DMS114 treated with DMSO at 0.1 percent for 48 hours (cell line): ENCODE measurements around the gene FOXD4.
"Not testable (repeated sequence)": the region's sequence is repeated elsewhere in the genome, so short reads cannot be mapped to it uniquely, and the experiment has no call there.

ENCODE experiments used
- DNase-seq: peaks from one replicate; lab custom pipeline; 2025; ENCODE audit not compliant: unreplicated experiment; lab: John Stamatoyannopoulos, UW

The FOXD4 gene

DNA sequence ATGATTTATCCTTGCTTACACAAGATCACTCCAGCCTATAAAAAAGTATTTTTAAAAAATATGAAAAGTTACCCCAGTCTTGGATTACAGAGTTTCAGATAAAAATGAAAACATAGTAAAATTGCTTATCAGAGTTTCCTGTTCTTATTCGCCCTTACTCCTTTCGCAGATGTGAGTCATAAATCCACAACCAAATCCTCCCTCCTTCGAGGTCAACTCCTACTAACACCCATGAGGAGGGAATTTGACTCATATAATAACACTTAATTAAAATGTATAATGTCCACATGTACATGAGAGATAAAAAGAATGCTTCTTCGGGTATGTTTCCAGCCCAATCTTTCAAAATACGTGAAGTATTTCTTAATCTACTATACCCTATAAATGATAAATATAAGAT is 23.9 kb downstream of the FOXD4 start:
- DNase-seq = not testable (repeated sequence)

DNA sequence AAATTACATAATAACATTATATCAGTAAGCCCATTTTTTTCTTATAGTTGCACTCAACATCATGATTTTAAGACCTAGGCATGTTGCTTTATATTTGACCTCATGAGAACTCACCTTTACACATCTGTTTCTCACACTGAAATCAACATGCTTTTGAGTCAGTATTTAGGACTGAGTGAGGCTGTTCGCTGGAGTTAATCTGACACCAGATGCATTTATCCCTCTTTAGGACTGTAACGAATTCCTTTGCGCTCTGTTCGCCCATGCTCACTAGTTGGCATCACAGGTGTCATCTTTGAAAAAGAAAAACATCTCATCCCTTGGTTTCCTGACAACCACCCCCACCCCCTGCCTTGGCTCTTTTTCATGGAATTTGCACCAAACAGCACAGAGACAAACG is 24.3 kb downstream of the FOXD4 start:
- not testable (repeated sequence) for DNase-seq

DNA sequence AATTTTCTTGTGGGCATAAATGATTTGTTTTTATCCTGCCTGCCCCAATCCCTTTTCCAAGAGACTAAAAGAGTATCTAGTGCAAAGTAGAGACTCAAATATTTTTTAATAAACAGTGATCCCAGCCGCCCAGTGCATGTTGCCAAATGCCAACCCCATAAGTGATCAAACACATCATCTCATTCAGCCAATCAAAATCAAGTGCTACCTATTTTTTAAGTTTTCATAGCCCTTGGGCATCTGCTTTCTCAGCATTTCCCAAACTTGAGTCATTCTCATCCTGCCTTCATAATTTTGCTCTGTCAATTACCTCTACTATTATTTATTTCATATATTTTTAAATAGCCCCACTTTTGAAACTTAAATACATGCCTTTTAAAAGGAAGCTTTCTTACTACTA is 27.4 kb downstream of the FOXD4 start:
- not testable (repeated sequence) for DNase-seq

DNA sequence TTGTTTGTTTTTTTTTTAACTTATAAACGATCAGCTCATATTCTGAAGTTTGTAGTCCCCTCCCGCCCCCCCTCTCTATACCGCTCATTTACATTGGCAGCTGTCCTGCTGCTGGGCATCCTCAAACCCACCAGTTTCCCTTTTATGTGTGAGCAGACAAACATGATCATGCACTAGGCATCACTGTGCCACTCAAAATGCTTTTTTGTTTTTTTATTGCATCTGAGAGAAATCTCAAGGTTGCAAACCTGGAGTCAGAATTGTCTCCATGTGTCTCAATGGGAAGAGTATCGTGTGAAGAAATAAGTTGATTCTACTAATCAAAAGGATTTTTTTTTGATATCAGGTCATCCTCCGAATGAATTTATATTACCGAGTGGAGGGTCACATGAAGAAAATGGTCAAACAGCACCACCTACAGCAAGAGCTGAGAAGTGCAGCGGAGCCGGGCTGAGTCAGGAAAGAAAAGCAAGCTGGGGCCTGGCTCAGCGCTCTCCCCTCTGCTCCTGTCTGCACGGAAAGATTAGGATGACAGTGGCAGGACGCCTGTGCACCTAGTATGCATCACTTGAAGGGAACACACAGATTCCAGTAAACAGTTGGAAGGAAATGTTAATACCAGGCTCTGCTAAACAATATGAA is 29.7 kb downstream of the FOXD4 start:
- DNase-seq = not testable (repeated sequence)

DNA sequence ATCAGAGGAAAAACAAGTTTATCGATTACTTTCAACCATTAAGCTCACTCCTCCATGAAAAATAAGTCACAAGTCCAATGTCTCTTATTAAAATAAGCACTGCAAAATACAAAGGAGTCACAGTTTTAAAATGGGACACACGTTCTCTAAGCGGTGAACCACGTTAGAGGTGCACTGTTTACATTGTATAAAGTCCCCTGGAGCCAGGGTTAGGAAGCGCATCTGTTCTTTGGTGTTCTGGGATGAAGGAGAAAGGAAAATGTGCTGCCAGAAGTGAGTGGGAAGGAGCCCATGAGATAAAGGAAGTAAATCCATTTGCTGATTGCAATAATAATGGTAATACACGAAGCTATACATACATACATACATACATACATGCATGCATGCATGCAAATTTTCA is 30.4 kb downstream of the FOXD4 start:
- not testable (repeated sequence) for DNase-seq

DNA sequence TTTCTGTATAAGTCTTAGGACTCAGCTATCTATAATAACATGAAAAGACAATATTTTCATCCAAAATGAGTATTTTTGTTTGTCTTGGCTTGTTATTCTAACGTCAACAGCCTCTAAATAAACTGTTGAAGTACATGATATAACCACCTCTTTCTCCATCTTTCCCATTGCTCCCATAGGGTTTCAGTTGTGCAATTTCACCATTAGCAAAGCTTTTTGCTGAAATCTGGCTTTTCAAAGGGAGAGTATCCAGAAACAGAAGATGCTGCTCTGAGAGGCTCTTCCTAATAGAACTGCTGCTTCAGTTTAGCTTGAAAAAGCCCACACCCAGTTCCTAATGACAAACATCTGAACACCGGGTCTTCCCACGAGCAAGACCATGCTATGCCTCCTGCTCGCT is 31.1 kb downstream of the FOXD4 start:
- DNase-seq = not testable (repeated sequence)

DNA sequence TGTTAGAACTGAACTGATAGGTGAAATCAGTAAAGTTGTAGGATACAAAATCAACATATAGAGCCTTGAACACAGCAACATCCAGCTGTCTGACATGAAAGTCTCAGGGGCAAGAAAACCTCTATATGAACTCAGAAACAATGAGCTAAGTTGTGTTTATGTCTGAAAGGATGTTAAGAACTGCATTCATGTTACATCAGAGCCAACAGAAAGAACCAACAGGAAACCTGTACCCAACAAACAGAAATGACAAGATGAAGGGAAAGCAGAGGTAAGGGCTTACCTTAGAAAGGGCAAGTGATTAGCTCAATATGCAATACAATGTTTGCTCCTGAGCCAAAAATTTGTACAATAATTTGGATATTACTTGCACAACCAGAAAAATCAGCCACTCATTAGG is 31.5 kb downstream of the FOXD4 start:
- not testable (repeated sequence) for DNase-seq

DNA sequence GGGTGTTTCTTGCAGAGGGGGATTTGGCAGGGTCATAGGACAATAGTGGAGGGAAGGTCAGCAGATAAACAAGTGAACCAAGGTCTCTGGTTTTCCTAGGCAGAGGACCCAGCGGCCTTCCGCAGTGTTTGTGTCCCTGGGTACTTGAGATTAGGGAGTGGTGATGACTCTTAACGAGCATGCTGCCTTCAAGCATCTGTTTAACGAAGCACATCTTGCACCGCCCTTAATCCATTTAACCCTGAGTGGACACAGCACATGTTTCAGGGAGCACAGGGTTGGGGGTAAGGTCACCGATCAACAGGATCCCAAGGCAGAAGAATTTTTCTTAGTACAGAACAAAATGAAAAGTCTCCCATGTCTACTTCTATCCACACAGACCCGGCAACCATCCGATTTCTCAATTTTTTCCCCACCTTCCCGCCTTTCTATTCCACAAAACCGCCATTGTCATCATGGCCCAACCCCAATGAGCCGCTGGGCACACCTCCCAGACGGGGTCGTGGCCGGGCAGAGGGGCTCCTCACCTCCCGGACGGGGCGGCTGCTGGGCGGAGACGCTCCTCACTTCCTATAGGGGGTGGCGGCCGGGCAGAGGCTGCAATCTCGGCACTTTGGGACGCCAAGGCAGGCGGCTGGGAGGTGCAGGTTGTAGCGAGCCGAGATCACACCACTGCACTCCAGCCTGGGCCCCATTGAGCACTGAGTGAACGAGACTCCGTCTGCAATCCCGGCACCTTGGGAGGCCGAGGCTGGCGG is 35.1 kb downstream of the FOXD4 start:
- not testable (repeated sequence) for DNase-seq

DNA sequence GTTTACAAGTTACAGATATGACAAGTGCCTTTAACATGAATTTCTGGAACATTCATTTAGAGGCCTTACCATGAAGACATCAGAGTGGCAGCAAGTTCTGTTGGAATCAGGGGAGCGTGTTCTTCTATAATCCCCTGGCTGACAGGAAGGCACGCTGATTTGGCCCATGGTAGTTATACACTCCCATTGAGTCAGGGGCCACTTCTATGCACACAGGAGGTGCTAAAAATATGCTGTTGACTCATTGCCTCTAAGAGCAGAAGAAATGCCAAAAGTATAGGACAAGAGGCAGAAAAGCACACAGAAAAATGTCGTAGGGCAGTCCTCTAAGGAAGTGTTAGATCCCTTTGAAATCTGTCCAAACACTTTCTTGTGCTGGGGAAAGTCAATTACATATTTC is 39.9 kb downstream of the FOXD4 start:
- not testable (repeated sequence) for DNase-seq

DNA sequence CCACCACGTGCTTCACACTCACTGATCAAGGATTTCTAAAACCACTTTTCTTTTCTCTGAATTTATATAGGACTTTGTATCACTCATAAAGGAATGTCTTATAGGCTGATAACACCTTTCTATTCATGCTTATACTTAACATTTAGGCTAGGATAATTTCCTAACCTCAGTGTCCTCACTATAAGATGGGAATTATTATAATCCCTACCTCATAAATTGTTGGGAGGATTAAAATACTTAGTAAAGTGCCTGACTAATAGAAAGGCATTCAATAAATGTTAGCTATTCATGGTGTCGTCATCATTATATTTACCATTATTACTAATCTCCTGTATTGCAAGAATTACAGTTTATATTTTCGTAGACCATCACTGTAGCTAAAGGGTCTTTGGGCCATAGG is 41.8 kb downstream of the FOXD4 start:
- not testable (repeated sequence) for DNase-seq

DNA sequence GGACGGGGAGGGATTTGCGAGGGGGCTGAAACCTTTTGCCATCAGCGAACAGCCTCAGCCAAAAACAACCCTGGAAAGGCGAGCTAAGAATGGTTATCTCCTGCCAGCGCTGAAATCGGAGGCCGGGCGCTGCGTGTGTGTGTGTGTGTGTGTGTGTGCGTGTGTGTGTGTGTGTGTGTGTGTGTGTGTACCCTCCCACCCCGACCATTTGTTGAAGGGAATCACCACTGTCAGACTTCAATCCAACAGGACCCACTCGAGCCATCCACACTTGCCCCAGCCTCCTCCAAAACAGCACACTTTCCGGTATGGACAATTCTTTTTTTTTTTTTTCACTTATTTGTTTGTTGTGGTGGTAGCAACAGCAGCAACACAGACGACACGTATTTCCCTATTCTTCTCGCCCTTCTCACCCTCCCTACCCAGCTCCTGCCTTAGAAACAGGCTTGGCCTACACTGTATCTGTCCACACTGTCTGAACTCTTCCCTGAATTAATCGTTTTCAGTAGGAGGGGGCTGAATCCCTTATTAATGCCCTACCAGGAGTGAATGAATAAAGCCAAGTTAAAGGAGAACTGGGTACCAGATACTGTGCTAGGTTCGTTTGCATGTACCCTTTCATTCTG is 44.2 kb downstream of the FOXD4 start:
- not testable (repeated sequence) for DNase-seq

DNA sequence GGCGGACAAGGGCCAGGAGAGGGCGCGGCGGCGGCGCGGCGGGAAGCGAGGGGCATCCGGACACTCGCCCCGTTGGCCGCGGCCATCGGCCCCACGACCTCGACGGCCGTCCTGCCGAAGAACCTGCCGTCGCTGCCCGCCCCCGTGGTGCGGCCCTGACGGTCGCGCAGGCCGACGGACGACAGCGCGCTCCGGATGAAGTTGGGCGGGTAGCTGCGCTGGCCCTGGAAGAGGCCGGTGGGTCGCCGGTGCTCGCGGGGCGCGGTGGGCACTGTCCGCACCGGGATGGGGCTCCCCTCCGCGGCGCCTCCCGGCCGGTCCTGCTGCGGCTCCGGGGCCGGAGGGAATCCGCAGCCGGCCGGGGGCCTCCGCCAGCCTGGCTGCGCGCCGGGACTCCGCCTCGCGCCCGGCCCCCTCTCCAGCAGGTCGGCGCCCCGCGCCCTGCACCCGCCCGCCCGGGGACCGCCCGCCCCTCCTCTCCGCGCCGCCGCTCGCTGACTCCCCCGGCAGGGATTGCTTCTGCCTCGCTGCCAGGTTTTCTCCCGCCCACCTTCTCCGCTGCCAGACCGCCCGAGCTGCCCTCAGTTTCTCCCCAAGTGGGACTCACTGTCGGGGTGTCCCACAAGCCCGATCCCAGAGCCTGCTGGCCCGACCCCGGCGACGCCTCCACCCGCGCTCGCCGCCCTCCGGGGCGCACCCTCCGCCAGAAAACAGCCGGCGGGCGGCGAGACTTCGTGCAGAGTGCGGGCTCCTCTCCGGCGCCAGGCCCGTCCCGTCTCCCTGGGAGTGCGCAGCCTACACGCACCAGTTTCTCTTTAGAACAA is 44.9 kb downstream of the FOXD4 start:
- DNase-seq = not testable (repeated sequence)
